ENCODE data around the gene DYNC1I2.

DNA sequence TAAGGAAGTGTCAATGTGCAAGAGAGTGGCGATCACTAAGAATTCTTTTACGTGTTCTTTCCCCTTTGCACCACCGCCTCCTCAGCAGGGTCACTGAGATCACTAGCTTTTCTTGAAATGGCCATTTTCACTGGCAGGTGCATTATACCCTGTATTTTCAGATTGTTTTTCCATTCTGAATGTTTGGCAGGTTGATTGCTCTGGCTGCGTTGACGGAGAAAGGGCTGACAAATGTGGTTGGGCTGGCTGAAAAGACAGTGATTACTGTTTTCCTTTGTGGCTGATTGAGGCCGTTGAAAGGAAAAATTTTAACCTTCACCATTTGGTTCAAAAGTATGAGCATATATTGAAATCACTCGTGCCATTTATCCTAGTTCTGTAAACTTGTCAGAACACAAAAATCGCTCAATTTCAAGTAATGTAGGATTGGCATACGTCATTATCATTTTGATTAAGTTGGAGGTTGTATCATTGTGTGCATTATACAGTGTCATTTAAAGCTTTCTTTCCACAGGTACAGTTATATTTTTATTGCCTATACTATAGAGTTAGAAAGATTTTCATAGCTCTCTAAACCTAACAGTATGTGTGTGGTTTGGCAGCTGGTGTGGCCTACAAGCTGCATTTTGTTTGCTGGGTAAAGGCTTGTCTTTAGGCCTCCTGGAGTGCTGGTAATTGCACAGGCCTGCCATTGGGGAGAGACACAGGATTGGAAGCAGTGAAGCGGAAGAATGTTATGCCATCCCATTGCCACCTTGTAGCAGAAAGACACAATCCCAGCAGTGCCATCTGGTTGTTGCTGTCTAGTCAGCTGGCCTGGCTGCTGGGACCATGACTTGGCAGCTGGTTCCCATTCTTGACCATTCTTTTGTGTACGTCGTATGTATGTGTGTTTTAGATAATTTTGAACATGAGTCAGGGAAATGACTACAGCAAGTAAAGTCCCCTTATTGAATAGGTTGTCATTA lies 36.7 kb downstream of the DYNC1I2 start:
- TF ChIP-seq, protein P1, sequence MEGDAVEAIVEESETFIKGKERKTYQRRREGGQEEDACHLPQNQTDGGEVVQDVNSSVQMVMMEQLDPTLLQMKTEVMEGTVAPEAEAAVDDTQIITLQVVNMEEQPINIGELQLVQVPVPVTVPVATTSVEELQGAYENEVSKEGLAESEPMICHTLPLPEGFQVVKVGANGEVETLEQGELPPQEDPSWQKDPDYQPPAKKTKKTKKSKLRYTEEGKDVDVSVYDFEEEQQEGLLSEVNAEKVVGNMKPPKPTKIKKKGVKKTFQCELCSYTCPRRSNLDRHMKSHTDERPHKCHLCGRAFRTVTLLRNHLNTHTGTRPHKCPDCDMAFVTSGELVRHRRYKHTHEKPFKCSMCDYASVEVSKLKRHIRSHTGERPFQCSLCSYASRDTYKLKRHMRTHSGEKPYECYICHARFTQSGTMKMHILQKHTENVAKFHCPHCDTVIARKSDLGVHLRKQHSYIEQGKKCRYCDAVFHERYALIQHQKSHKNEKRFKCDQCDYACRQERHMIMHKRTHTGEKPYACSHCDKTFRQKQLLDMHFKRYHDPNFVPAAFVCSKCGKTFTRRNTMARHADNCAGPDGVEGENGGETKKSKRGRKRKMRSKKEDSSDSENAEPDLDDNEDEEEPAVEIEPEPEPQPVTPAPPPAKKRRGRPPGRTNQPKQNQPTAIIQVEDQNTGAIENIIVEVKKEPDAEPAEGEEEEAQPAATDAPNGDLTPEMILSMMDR (IDR thresholded peaks at IDR 0.05; ENCODE audit: borderline replicate concordance, extremely low read depth, low read length, poor library complexity, severe bottlenecking) = peak; percentile 22
- no peak for TF ChIP-seq EZH2 (IDR thresholded peaks at IDR 0.05; ENCODE audit: borderline replicate concordance, low read depth, low read length, severe bottlenecking)

Measured in DND-41 (cell line).